PC-9 (cell line): Measurements from ENCODE around the gene ALPK3. TPM values are rescaled to one million over a fixed set of nuclear protein-coding genes. Genes with fewer than 3 reads are reported as not detected.

Experiments
- BruUV-seq: library from RNA; stranded (reverse); fragments of 400-500 nt; replicated peaks from 2 replicates; lab custom pipeline; 2021; lab: Mats Ljungman, UMichigan
- CTCF ChIA-PET: fragments of 300-600 bp; sonication (Branson Sonifier 250); formaldehyde crosslinking; loops from one replicate; lab custom pipeline; 2022; ENCODE audit warnings: antibody characterized with exemption; lab: Charles Lee
- POLR2A ChIA-PET: fragments of 300-600 bp; sonication (Branson Sonifier 250); formaldehyde crosslinking; loops from one replicate; lab custom pipeline; 2022; ENCODE audit warnings: antibody characterized with exemption; ENCODE audit not compliant: unreplicated experiment; lab: Charles Lee
- DNase-seq, 2 experiments: peaks; one replicate each; pipeline versions ENCODE4 v3.0.0 to v3.0.0-alpha.2; 2015 to 2022; ENCODE audit warnings: mixed read lengths in 1 of 2
- H2AFZ ChIP-seq: fragments of 200-600 bp; sonication (generic); 2 replicates; pipeline ENCODE4 v1.8.1; 2017; ENCODE audit warnings: antibody characterized with exemption
- H3F3A ChIP-seq: fragments of 200-600 bp; sonication (generic); 2 replicates; pipeline ENCODE4 v1.8.1; 2017; ENCODE audit warnings: antibody characterized with exemption, mild to moderate bottlenecking, low read depth; ENCODE audit not compliant: insufficient read depth
- H3K27ac ChIP-seq: fragments of 200-600 bp; sonication (generic); 2 replicates; pipeline ENCODE4 v1.6.1; 2016; ENCODE audit warnings: mixed run types
- H3K27me3 ChIP-seq: fragments of 200-600 bp; sonication (generic); 2 replicates; pipeline ENCODE4 v1.6.1; 2016; ENCODE audit warnings: low read depth, mixed run types; ENCODE audit not compliant: insufficient read depth
- H3K36me3 ChIP-seq: fragments of 200-600 bp; sonication (generic); 2 replicates; pipeline ENCODE4 v1.6.1; 2016; ENCODE audit warnings: low read depth, mixed run types
- H3K4me1 ChIP-seq: fragments of 200-600 bp; sonication (generic); replicated peaks from 2 replicates; pipeline ENCODE4 v1.6.1; 2016; ENCODE audit warnings: mixed run types; ENCODE audit not compliant: insufficient read depth
- H3K4me2 ChIP-seq: fragments of 200-600 bp; sonication (generic); 2 replicates; pipeline ENCODE4 v1.6.1; 2017; ENCODE audit warnings: mixed run types
- H3K4me3 ChIP-seq: fragments of 200-600 bp; sonication (generic); 2 replicates; pipeline ENCODE4 v1.6.1; 2016; ENCODE audit warnings: mixed run types
- H3K79me2 ChIP-seq: fragments of 200-600 bp; sonication (generic); 2 replicates; pipeline ENCODE4 v1.6.1; 2017; ENCODE audit warnings: low read depth, mixed run types
- H3K9me2 ChIP-seq: fragments of 200-600 bp; sonication (generic); 2 replicates; pipeline ENCODE4 v1.8.1; 2017; ENCODE audit warnings: mild to moderate bottlenecking; ENCODE audit not compliant: insufficient read depth
- H3K9me3 ChIP-seq: fragments of 200-600 bp; sonication (generic); 2 replicates; pipeline ENCODE4 v1.8.1; 2016; ENCODE audit warnings: low read depth; ENCODE audit not compliant: insufficient read depth
- H4K20me1 ChIP-seq: fragments of 200-600 bp; sonication (generic); 2 replicates; pipeline ENCODE4 v1.8.1; 2017; ENCODE audit not compliant: insufficient read depth
- EZH2 ChIP-seq: fragments of 200-600 bp; sonication (generic); IDR thresholded peaks from 2 replicates; pipeline ENCODE4 v1.8.0; 2017; ENCODE audit warnings: antibody characterized with exemption, low read depth
- intact Hi-C: fragments of 100-400 bp; cut with micrococcal nuclease; formaldehyde crosslinking; loops from one replicate; pipeline ENCODE4 v1.10.0; 2022; ENCODE audit not compliant: unreplicated experiment
- total RNA-seq: library from RNA; stranded (reverse); gene quantifications from 2 replicates; pipeline ENCODE4 v1.2.3, GENCODE V29; 2021
- TF ChIP-seq, protein P1 (sequence below): fragments of 200-600 bp; sonication (generic); conservative IDR thresholded peaks from 2 replicates; pipeline ENCODE4 v1.6.1; 2017; ENCODE audit warnings: mixed run types, antibody characterized with exemption, mild to moderate bottlenecking, moderate library complexity

The ALPK3 gene
- total RNA-seq, 1 experiment from 2014 or later = 8.1 TPM

DNA sequence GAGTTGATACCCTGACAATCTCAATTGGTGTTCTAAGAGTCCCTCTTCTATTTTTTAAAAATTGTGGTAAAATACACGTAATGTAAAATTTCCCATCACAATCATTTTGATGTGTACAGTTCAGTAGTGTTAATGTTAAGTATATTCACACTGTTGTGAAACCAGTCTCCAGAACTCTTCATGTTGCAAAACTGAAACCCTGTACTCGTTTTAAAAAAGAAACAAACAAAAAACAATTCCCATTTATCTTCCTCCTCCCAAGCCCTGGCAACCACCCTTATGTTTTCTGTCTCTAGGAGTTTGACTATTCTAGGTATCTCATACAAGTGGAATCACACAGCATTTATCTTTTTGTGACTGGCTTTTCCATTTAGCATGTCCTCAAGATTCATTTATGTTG is 28.7 kb upstream of the ALPK3 start:
- Histone ChIP-seq H3K27me3 (no peaks in the 10 kb centered on the region), H3K9me2 (no peaks in the 10 kb centered on the region), H4K20me1 (peaks cover 13% of the 10 kb centered on the region; the same call in 1 of the 2 replicates), H3K79me2 (peaks cover 50% of the 10 kb centered on the region), H3K4me2 (no peak overlapping the region), H3K4me3 (no peak overlapping the region), H3K9me3 (no peaks in the 10 kb centered on the region), H3F3A (no peaks in the 10 kb centered on the region), H3K4me1 (no peaks in the 10 kb centered on the region), H3K36me3 (peaks cover 6% of the 10 kb centered on the region; the same call in 1 of the 2 replicates), H2AFZ (no peak overlapping the region), H3K27ac (no peak overlapping the region)
- intact Hi-C loops = loop anchor here (10.0 kb wide), 1 partner anchor 134 kb away; the partner anchor contains the start of genes NMB and WDR73
- no peak for TF ChIP-seq EZH2
- TF ChIP-seq, protein P1, sequence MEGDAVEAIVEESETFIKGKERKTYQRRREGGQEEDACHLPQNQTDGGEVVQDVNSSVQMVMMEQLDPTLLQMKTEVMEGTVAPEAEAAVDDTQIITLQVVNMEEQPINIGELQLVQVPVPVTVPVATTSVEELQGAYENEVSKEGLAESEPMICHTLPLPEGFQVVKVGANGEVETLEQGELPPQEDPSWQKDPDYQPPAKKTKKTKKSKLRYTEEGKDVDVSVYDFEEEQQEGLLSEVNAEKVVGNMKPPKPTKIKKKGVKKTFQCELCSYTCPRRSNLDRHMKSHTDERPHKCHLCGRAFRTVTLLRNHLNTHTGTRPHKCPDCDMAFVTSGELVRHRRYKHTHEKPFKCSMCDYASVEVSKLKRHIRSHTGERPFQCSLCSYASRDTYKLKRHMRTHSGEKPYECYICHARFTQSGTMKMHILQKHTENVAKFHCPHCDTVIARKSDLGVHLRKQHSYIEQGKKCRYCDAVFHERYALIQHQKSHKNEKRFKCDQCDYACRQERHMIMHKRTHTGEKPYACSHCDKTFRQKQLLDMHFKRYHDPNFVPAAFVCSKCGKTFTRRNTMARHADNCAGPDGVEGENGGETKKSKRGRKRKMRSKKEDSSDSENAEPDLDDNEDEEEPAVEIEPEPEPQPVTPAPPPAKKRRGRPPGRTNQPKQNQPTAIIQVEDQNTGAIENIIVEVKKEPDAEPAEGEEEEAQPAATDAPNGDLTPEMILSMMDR = no peak
- CTCF ChIA-PET = no interaction called here
- DNase-seq = no peak
- POLR2A ChIA-PET = no interaction called here
- BruUV-seq = no TSS peak

DNA sequence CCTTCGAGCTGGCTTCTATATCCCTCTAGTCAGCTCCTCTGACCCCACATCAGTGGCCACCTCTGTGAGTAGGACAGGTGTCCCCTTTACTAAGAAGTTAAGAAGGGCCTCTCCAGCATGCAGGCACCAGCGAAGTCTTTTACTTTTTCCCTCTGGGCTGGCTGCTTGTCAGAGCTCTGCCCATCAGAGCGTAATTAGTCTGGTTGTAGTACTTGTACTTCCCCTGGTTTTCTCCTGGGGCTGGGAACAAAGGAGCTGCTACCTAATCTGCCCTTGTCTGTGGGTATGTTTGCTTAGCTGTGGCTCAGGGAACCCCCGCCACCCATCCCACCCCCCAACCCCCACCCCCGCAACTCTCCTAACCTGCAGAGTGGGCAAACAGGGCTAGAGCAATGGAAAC is 27.4 kb upstream of the ALPK3 start:
- Histone ChIP-seq H3K27ac (no peak overlapping the region), H4K20me1 (peaks cover 13% of the 10 kb centered on the region; the same call in 1 of the 2 replicates), H3K4me3 (no peak overlapping the region), H3K4me2 (no peak overlapping the region), H3K4me1 (no peaks in the 10 kb centered on the region), H2AFZ (no peak overlapping the region), H3K9me3 (no peaks in the 10 kb centered on the region), H3K36me3 (peaks cover 13% of the 10 kb centered on the region; the same call in 1 of the 2 replicates), H3K9me2 (no peaks in the 10 kb centered on the region), H3K27me3 (no peaks in the 10 kb centered on the region), H3F3A (peaks cover 6% of the 10 kb centered on the region; the same call in 1 of the 2 replicates), H3K79me2 (peaks cover 49% of the 10 kb centered on the region)
- intact Hi-C loops = loop anchor here (10.0 kb wide), 1 partner anchor 135 kb away; the partner anchor contains the start of genes NMB and WDR73
- DNase-seq = no peak
- ChIA-PET POLR2A (no interaction called here), CTCF (no interaction called here)
- TF ChIP-seq, protein P1 = no peak
- TF ChIP-seq EZH2 = no peak
- BruUV-seq = no TSS peak

GRCh38 chr15:84790676-84791075 is 26.5 kb upstream of the ALPK3 start:
- no TSS peak for BruUV-seq
- Histone ChIP-seq H3K4me3 (no peak overlapping the region), H3K9me2 (no peaks in the 10 kb centered on the region), H3F3A (peaks cover 6% of the 10 kb centered on the region; the same call in 1 of the 2 replicates), H3K27ac (no peak overlapping the region), H3K27me3 (no peaks in the 10 kb centered on the region), H3K9me3 (no peaks in the 10 kb centered on the region), H3K36me3 (peaks cover 16% of the 10 kb centered on the region), H3K4me2 (no peak overlapping the region), H3K4me1 (no peaks in the 10 kb centered on the region), H4K20me1 (peaks cover 13% of the 10 kb centered on the region; the same call in 1 of the 2 replicates), H3K79me2 (peaks cover 40% of the 10 kb centered on the region), H2AFZ (no peak overlapping the region)
- intact Hi-C loops = no loop called here
- CTCF ChIA-PET = no interaction called here
- POLR2A ChIA-PET = no interaction called here
- no peak for DNase-seq
- TF ChIP-seq, protein P1 = no peak
- TF ChIP-seq EZH2 = no peak
